Calu3 (cell line): ENCODE data around the gene ARFGEF3. TPM values are rescaled to one million over a fixed set of nuclear protein-coding genes. Genes with fewer than 3 reads are reported as not detected.

Experiments used
- BruUV-seq: library from RNA; stranded (reverse); fragments of 400-500 nt; replicated peaks from 2 replicates; lab custom pipeline; 2021; lab: Mats Ljungman, UMichigan
- CTCF ChIA-PET: fragments of 300-600 bp; sonication (Branson Sonifier 250); formaldehyde crosslinking; loops from one replicate; lab custom pipeline; 2022; ENCODE audit warnings: antibody characterized with exemption; lab: Charles Lee
- DNase-seq: peaks from one replicate; pipeline ENCODE4 v3.0.0; 2022
- H3K27ac Mint-ChIP-seq: one replicate; pipeline ENCODE4 v1.8.0; 2022; ENCODE audit warnings: mixed read lengths; ENCODE audit not compliant: unreplicated experiment
- H3K27me3 Mint-ChIP-seq: one replicate; pipeline ENCODE4 v1.8.0; 2022; ENCODE audit warnings: mixed read lengths; ENCODE audit not compliant: unreplicated experiment
- H3K36me3 Mint-ChIP-seq: one replicate; pipeline ENCODE4 v1.8.0; 2022; ENCODE audit warnings: mild to moderate bottlenecking, moderate library complexity, mixed read lengths; ENCODE audit not compliant: insufficient read depth, unreplicated experiment
- H3K4me1 Mint-ChIP-seq: one replicate; pipeline ENCODE4 v1.8.0; 2022; ENCODE audit warnings: mild to moderate bottlenecking, low read depth, mixed read lengths; ENCODE audit not compliant: unreplicated experiment
- H3K4me3 Mint-ChIP-seq: one replicate; pipeline ENCODE4 v1.8.0; 2022; ENCODE audit warnings: mild to moderate bottlenecking, low read depth, moderate library complexity, mixed read lengths; ENCODE audit not compliant: unreplicated experiment
- H3K9me3 Mint-ChIP-seq: one replicate; pipeline ENCODE4 v1.8.0; 2022; ENCODE audit warnings: low read depth, mixed read lengths; ENCODE audit not compliant: unreplicated experiment
- intact Hi-C: fragments of 100-400 bp; cut with micrococcal nuclease; formaldehyde crosslinking; loops from one replicate; pipeline ENCODE4 v1.10.0; 2022; ENCODE audit not compliant: unreplicated experiment
- total RNA-seq: library from RNA; stranded (reverse); gene quantifications from 2 replicates; pipeline ENCODE4 v1.2.3, GENCODE V29; 2022
- TF ChIP-seq, protein P1 (sequence below): fragments of 200-600 bp; IDR thresholded peaks from one replicate; pipeline ENCODE4 v1.8.0; 2022; ENCODE audit warnings: antibody characterized with exemption; ENCODE audit not compliant: unreplicated experiment

The ARFGEF3 gene
- total RNA-seq, 1 experiment from 2014 or later: 16.3 TPM

DNA sequence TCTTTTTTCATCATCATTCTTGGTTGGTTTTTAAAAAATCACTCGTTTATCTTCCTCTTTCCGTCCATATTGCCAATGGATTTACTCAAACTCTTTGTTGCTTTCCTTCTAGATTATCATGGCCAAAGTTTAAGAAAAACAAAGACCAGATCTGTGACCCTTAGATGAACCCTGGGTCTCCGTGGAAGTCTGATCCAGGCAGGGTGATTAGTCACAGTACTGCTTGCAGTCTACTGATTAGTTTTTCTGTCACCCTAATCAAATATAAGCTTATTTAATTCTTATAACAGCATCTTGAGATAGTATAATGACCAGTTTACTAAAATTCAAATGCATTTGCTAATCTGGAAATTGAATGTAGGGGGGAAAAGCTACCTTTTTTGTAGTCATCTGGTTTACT lies 210.0 kb downstream of the ARFGEF3 start:
- Mint-ChIP-seq H3K9me3 (peaks cover 2% of the 10 kb centered on the region), H3K4me1 (peaks cover 30% of the 10 kb centered on the region), H3K36me3 (no peaks in the 10 kb centered on the region), H3K27me3 (no peaks in the 10 kb centered on the region), H3K4me3 (peak overlapping the region; percentile 44), H3K27ac (peak overlapping the region; percentile 77)
- DNase-seq: peak; percentile 33
- TF ChIP-seq, protein P1, sequence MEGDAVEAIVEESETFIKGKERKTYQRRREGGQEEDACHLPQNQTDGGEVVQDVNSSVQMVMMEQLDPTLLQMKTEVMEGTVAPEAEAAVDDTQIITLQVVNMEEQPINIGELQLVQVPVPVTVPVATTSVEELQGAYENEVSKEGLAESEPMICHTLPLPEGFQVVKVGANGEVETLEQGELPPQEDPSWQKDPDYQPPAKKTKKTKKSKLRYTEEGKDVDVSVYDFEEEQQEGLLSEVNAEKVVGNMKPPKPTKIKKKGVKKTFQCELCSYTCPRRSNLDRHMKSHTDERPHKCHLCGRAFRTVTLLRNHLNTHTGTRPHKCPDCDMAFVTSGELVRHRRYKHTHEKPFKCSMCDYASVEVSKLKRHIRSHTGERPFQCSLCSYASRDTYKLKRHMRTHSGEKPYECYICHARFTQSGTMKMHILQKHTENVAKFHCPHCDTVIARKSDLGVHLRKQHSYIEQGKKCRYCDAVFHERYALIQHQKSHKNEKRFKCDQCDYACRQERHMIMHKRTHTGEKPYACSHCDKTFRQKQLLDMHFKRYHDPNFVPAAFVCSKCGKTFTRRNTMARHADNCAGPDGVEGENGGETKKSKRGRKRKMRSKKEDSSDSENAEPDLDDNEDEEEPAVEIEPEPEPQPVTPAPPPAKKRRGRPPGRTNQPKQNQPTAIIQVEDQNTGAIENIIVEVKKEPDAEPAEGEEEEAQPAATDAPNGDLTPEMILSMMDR: no peak
- BruUV-seq: no TSS peak
- intact Hi-C loops: no loop called here
- CTCF ChIA-PET: interaction anchor here (0.6 to 1.5 kb wide), 2 partner anchors 21 to 32 kb away, joined by 3 to 5 read pairs; partner anchors contain the start of gene HEBP2

DNA sequence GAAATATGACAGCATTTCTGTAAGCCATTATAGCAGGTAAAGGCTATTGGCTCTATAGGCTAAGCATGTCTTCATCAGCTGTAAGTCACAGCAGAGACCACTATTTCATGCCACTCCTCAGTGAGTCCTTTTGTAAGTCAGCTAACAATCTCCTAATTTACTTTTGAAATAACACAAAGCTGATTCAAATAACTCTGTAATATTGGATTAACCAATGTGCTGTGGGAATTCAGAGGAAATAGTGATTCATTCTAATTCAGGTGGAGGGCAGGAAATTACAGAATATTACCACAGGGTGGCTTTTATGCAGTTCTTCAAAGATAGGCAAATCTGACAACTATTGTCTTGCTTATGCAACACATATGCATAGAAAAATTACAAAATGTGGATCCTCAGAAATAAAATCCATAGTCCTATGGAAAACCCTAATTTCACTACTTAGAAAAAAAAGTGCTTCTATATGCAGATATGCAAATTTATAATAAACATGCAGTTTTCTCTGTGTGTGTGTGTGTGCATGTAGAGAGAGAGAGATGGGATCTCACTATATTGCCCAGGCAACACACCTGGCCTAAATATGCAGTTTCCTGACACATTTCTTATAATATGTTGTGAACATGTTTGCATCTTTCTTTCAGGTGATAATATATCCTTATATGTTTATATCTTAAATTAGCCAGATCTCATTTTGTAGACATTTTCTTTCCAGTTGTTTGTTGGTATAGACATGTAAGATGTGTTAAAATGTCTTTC lies 211.1 kb downstream of the ARFGEF3 start:
- CTCF ChIA-PET: interaction anchor here (1.5 kb wide), 1 partner anchor 31 kb away, joined by 5 read pairs; the partner anchor contains the start of gene HEBP2
- no peaks in the 10 kb centered on the region for H3K27me3 Mint-ChIP-seq
- no peak overlapping the region for H3K4me3 Mint-ChIP-seq
- H3K36me3 Mint-ChIP-seq: no peaks in the 10 kb centered on the region
- intact Hi-C loops: no loop called here
- TF ChIP-seq, protein P1: no peak
- no peak for DNase-seq
- H3K27ac Mint-ChIP-seq: peak overlapping the region; percentile 77
- BruUV-seq: no TSS peak
- no peaks in the 10 kb centered on the region for H3K9me3 Mint-ChIP-seq
- H3K4me1 Mint-ChIP-seq: peaks cover 30% of the 10 kb centered on the region

DNA sequence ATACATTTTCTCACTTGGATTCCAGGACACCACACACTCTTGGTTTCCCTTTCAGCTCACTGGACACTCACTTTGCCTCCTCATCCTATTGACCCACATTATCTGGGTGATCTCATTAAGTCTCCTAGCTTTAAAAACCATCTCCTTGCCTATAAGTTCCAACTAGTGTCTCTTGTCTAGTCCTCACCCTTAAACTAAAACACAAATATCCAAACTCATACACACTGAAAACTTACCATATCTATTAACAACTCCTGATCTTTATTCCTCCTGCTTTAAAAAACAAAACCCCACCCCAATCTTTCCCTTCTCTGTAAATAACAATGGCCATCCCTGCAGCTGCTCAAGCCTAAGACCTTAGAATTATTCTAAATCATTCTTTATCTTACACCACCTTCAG lies 212.5 kb downstream of the ARFGEF3 start:
- Mint-ChIP-seq H3K4me3 (no peak overlapping the region), H3K4me1 (peaks cover 30% of the 10 kb centered on the region), H3K27me3 (no peaks in the 10 kb centered on the region), H3K27ac (no peak overlapping the region), H3K36me3 (no peaks in the 10 kb centered on the region), H3K9me3 (no peaks in the 10 kb centered on the region)
- CTCF ChIA-PET: interaction anchor here (0.6 kb wide), 1 partner anchor 863 kb away, joined by 4 read pairs; no protein-coding TSS in a partner anchor
- TF ChIP-seq, protein P1: no peak
- BruUV-seq: no TSS peak
- no peak for DNase-seq
- intact Hi-C loops: no loop called here

DNA sequence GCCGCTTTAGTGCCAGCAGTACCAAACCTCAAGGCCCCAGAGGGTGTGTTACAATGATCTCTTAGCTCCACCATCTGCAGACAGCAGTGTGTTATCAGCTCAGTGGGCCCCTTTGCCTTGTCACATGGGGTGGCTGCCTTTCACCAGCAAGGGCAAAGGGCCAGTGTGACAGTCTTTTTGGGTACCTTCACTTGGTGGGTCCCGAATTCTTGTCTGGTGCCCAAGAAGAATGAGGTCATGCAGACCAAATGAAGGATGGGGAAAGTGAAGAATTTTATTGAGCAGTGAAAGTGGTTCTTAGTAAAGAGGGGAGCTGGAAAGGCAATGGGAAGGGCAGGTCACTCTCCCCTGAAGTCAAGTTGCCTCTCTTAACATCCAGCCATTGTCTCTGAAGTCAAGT lies 213.1 kb downstream of the ARFGEF3 start:
- Mint-ChIP-seq H3K4me3 (no peak overlapping the region), H3K27ac (no peak overlapping the region), H3K36me3 (no peaks in the 10 kb centered on the region), H3K4me1 (peaks cover 26% of the 10 kb centered on the region), H3K9me3 (no peaks in the 10 kb centered on the region), H3K27me3 (no peaks in the 10 kb centered on the region)
- no TSS peak for BruUV-seq
- no peak for DNase-seq
- TF ChIP-seq, protein P1: no peak
- intact Hi-C loops: no loop called here
- CTCF ChIA-PET: no interaction called here
